ENCODE results near the gene HAGH. TPM values are rescaled to one million over a fixed set of nuclear protein-coding genes. Genes with fewer than 3 reads are reported as not detected.

Gene HAGH
- total RNA-seq (2022; extraction: Qiagen RNA extraction): 57.8 to 76.0 TPM (median 74.4 TPM) in 5 replicates

GRCh38 chr16:1826691-1827573, at the start of gene HAGH, which contains the start of gene FAHD1:
Gene HAGH (minus strand): TSS chr16:1826825. CDS start chr16:1826787, 38 bp downstream.
Gene FAHD1 (plus strand): TSS chr16:1827206. CDS start chr16:1827239, 33 bp downstream.

GRCh38 chr16:1871974-1872635, 45.5 kb upstream of the HAGH start, which contains the start of gene MEIOB:
Gene MEIOB (minus strand): TSS chr16:1872164. CDS start chr16:1868175, 3,989 bp downstream.

GRCh38 chr16:1793578-1794220, 32.9 kb downstream of the HAGH start, which contains the start of gene IGFALS:
Gene IGFALS (minus strand): TSS chr16:1793705. CDS start chr16:1793652, 53 bp downstream.

GRCh38 chr16:1782408-1783264, 44.0 kb downstream of the HAGH start, which contains the start of the genes NUBP2 and SPSB3:
Gene NUBP2 (plus strand): TSS chr16:1782960. CDS start chr16:1783021, 61 bp downstream.
Gene SPSB3 (minus strand): TSS chr16:1782571. CDS start chr16:1781483, 1,088 bp downstream.

GRCh38 chr16:1772908-1773702, 53.5 kb downstream of the HAGH start, which contains the start of gene MRPS34:
Gene MRPS34 (minus strand): TSS chr16:1773134. CDS start chr16:1773119, 15 bp downstream.

GRCh38 chr16:1772362-1772907, 54.2 kb downstream of the HAGH start, which contains the start of gene EME2:
Gene EME2 (plus strand): TSS chr16:1772810. CDS start chr16:1773228, 418 bp downstream.

GRCh38 chr16:1771188-1771863, 55.3 kb downstream of the HAGH start, which contains the start of gene NME3:
Gene NME3 (minus strand): TSS chr16:1771543. CDS start chr16:1771534, 9 bp downstream.

Other genes with a start within 250 kb of the HAGH start
- gene IFT140, start 214.8 kb downstream of the HAGH start, total RNA-seq (2022; extraction: Qiagen RNA extraction): 7.5 to 9.6 TPM (median 8.9 TPM) in 5 replicates
- 12.9 to 15.9 TPM (median 14.6 TPM) in 5 replicates for gene CRAMP1, start 214.5 kb downstream of the HAGH start, total RNA-seq (2022; extraction: Qiagen RNA extraction)
- 159 to 225 TPM (median 167 TPM) in 5 replicates for gene JPT2, start 148.5 kb downstream of the HAGH start, total RNA-seq (2022; extraction: Qiagen RNA extraction)
- 33.2 to 65.4 TPM (median 50.0 TPM) in 5 replicates for gene MAPK8IP3, start 120.6 kb downstream of the HAGH start, total RNA-seq (2022; extraction: Qiagen RNA extraction)
- 27.8 to 65.4 TPM (median 62.1 TPM) in 5 replicates for gene NME3, start 55.3 kb downstream of the HAGH start, total RNA-seq (2022; extraction: Qiagen RNA extraction)
- gene EME2, start 54.0 kb downstream of the HAGH start, total RNA-seq (2022; extraction: Qiagen RNA extraction): 5.9 to 12.6 TPM (median 8.3 TPM) in 5 replicates
- gene MRPS34, start 53.7 kb downstream of the HAGH start, total RNA-seq (2022; extraction: Qiagen RNA extraction): 151 to 264 TPM (median 250 TPM) in 5 replicates
- 19.3 to 30.3 TPM (median 29.5 TPM) in 5 replicates for gene SPSB3, start 44.3 kb downstream of the HAGH start, total RNA-seq (2022; extraction: Qiagen RNA extraction)
- 60.7 to 88.7 TPM (median 83.0 TPM) in 5 replicates for gene NUBP2, start 43.9 kb downstream of the HAGH start, total RNA-seq (2022; extraction: Qiagen RNA extraction)
- 0.03 to 0.18 TPM (median 0.06 TPM) in 4 of 5 replicates, not detected in the other for gene IGFALS, start 33.1 kb downstream of the HAGH start, total RNA-seq (2022; extraction: Qiagen RNA extraction)
- gene FAHD1, start 381 bp upstream of the HAGH start, total RNA-seq (2022; extraction: Qiagen RNA extraction): 46.8 to 52.1 TPM (median 49.6 TPM) in 5 replicates
- gene MEIOB, start 45.3 kb upstream of the HAGH start, total RNA-seq (2022; extraction: Qiagen RNA extraction): 1.2 to 2.2 TPM (median 1.4 TPM) in 5 replicates
- 1.1 to 2.1 TPM (median 2.0 TPM) in 5 replicates for gene HS3ST6, start 91.6 kb upstream of the HAGH start, total RNA-seq (2022; extraction: Qiagen RNA extraction)
- gene MSRB1, start 116.4 kb upstream of the HAGH start, total RNA-seq (2022; extraction: Qiagen RNA extraction): 32.5 to 43.0 TPM (median 42.2 TPM) in 5 replicates
- 0.09 to 0.11 TPM (median 0.10 TPM) in 3 of 5 replicates, not detected in the others for gene RPL3L, start 127.9 kb upstream of the HAGH start, total RNA-seq (2022; extraction: Qiagen RNA extraction)
- 247 to 295 TPM (median 252 TPM) in 5 replicates for gene NDUFB10, start 132.7 kb upstream of the HAGH start, total RNA-seq (2022; extraction: Qiagen RNA extraction)
- gene RPS2, start 138.0 kb upstream of the HAGH start, total RNA-seq (2022; extraction: Qiagen RNA extraction): 3,695 to 5,624 TPM (median 5,467 TPM) in 5 replicates
- gene RNF151, start 140.0 kb upstream of the HAGH start, total RNA-seq (2022; extraction: Qiagen RNA extraction): not detected in 5 replicates
- gene TBL3, start 145.2 kb upstream of the HAGH start, total RNA-seq (2022; extraction: Qiagen RNA extraction): 31.6 to 41.2 TPM (median 38.0 TPM) in 5 replicates
- 0.08 to 0.31 TPM (median 0.28 TPM) in 5 replicates for gene NOXO1, start 154.6 kb upstream of the HAGH start, total RNA-seq (2022; extraction: Qiagen RNA extraction)
- gene GFER, start 157.4 kb upstream of the HAGH start, total RNA-seq (2022; extraction: Qiagen RNA extraction): 23.0 to 44.4 TPM (median 40.1 TPM) in 5 replicates
- gene SYNGR3, start 163.1 kb upstream of the HAGH start, total RNA-seq (2022; extraction: Qiagen RNA extraction): 5.0 to 9.3 TPM (median 8.2 TPM) in 5 replicates
- 47.7 to 63.8 TPM (median 61.2 TPM) in 5 replicates for gene ZNF598, start 183.0 kb upstream of the HAGH start, total RNA-seq (2022; extraction: Qiagen RNA extraction)
- gene NPW, start 193.0 kb upstream of the HAGH start, total RNA-seq (2022; extraction: Qiagen RNA extraction): 0.65 to 1.4 TPM (median 0.88 TPM) in 5 replicates
- 45.2 to 69.1 TPM (median 66.9 TPM) in 5 replicates for gene NHERF2, start 200.1 kb upstream of the HAGH start, total RNA-seq (2022; extraction: Qiagen RNA extraction)
- 36.2 to 51.1 TPM (median 47.9 TPM) in 5 replicates for gene NTHL1, start 221.0 kb upstream of the HAGH start, total RNA-seq (2022; extraction: Qiagen RNA extraction)
- gene TSC2, start 221.2 kb upstream of the HAGH start, total RNA-seq (2022; extraction: Qiagen RNA extraction): 32.0 to 40.6 TPM (median 34.1 TPM) in 5 replicates

Measured in A549 treated with AZD2906 at 1 μM for 4 hours (cell line).